Liver (tissue), 9 donors: ENCODE data around the gene GRB14. TPM values are rescaled to one million over a fixed set of nuclear protein-coding genes. Genes with fewer than 3 reads are reported as not detected.

Experiments used
- DNase-seq: peaks from one replicate; pipeline ENCODE4 v3.0.0-alpha.2; 2017; ENCODE audit warnings: low spot score
- H3K27ac ChIP-seq, 2 donors: one replicate each; pipeline ENCODE4 v1.7.0; 2013; ENCODE audit warnings: inconsistent platforms in 2 of 2, low read length in 2 of 2, control low read depth in 1 of 2, low read depth in 1 of 2, mild to moderate bottlenecking in 1 of 2
- H3K27me3 ChIP-seq, 4 donors: one replicate each; pipeline versions ENCODE4 v1.6.1 to v1.7.0; 2013; ENCODE audit warnings: low read length in 3 of 4, inconsistent platforms in 1 of 4, mild to moderate bottlenecking in 1 of 4, moderate library complexity in 1 of 4; ENCODE audit not compliant: control insufficient read depth in 4 of 4, insufficient read depth in 4 of 4
- H3K36me3 ChIP-seq, 4 donors: one replicate each; pipeline versions ENCODE4 v1.6.1 to v1.7.0; 2013; ENCODE audit warnings: low read length in 3 of 4, mild to moderate bottlenecking in 3 of 4, low read depth in 1 of 4, moderate library complexity in 1 of 4; ENCODE audit not compliant: control insufficient read depth in 4 of 4, insufficient read depth in 3 of 4
- H3K4me1 ChIP-seq, 4 donors: one replicate each; pipeline versions ENCODE4 v1.6.1 to v1.7.0; 2013; ENCODE audit warnings: low read length in 3 of 4, mild to moderate bottlenecking in 3 of 4, moderate library complexity in 1 of 4; ENCODE audit not compliant: control insufficient read depth in 4 of 4, insufficient read depth in 4 of 4
- H3K4me3 ChIP-seq, 3 donors: one replicate each; pipeline versions ENCODE4 v1.6.1 to v1.7.0; 2013; ENCODE audit warnings: low read length in 3 of 3, control low read depth in 1 of 3, low read depth in 1 of 3, mild to moderate bottlenecking in 1 of 3
- H3K9ac ChIP-seq, 2 donors: one replicate each; pipeline ENCODE4 v1.7.0; 2013; ENCODE audit warnings: low read length in 2 of 2, mild to moderate bottlenecking in 2 of 2, moderate library complexity in 2 of 2, control low read depth in 1 of 2, low read depth in 1 of 2
- H3K9me3 ChIP-seq, 4 donors: one replicate each; pipeline versions ENCODE4 v1.6.1 to v1.7.0; 2013; ENCODE audit warnings: low read length in 3 of 4; ENCODE audit not compliant: control insufficient read depth in 4 of 4
- ATF3 ChIP-seq: IDR thresholded peaks from 2 replicates; pipeline ENCODE4 v1.6.1; 2016; ENCODE audit warnings: antibody characterized with exemption
- CTCF ChIP-seq: fragments of 150-350 bp; IDR thresholded peaks from 2 replicates; pipeline ENCODE4 v1.5.1; 2017; ENCODE audit warnings: improper control_type of control experiment, low read depth, low read length; ENCODE audit not compliant: missing input control
- EGR1 ChIP-seq, 2 donors: IDR thresholded peaks; 2 replicates each; pipeline ENCODE4 v1.6.1; 2016 to 2018; ENCODE audit warnings: antibody characterized with exemption in 2 of 2, low read depth in 2 of 2
- FOXA1 ChIP-seq: IDR thresholded peaks from 2 replicates; pipeline ENCODE4 v1.6.1; 2016; ENCODE audit warnings: antibody characterized with exemption
- FOXA2 ChIP-seq: IDR thresholded peaks from 2 replicates; pipeline ENCODE4 v1.6.1; 2016; ENCODE audit warnings: antibody characterized with exemption
- GABPA ChIP-seq, 2 donors: IDR thresholded peaks in 1 of 2; conservative IDR thresholded peaks in 1 of 2; 2 replicates each; pipeline ENCODE4 v1.6.1; 2016; ENCODE audit warnings: antibody characterized with exemption in 2 of 2, mild to moderate bottlenecking in 1 of 2, moderate library complexity in 1 of 2
- HNF4A ChIP-seq, 2 donors: conservative IDR thresholded peaks; 2 replicates each; pipeline ENCODE4 v1.6.1; 2016; ENCODE audit warnings: antibody characterized with exemption in 2 of 2, mild to moderate bottlenecking in 2 of 2
- JUND ChIP-seq, 2 donors: IDR thresholded peaks; 2 replicates each; pipeline ENCODE4 v1.6.1; 2016; ENCODE audit warnings: antibody characterized with exemption in 2 of 2
- MAX ChIP-seq: IDR thresholded peaks from 2 replicates; pipeline ENCODE4 v1.6.1; 2016; ENCODE audit warnings: antibody characterized with exemption
- NR2F2 ChIP-seq: IDR thresholded peaks from 2 replicates; pipeline ENCODE4 v1.6.1; 2016; ENCODE audit warnings: antibody characterized with exemption
- RAD21 ChIP-seq, 2 donors: IDR thresholded peaks; 2 replicates each; pipeline ENCODE4 v1.6.1; 2016; ENCODE audit warnings: antibody characterized with exemption in 2 of 2, mild to moderate bottlenecking in 2 of 2
- RXRA ChIP-seq, 2 donors: IDR thresholded peaks; 2 replicates each; pipeline ENCODE4 v1.6.1; 2017 to 2018; ENCODE audit warnings: antibody characterized with exemption in 2 of 2, mild to moderate bottlenecking in 1 of 2
- SP1 ChIP-seq: IDR thresholded peaks from 2 replicates; pipeline ENCODE4 v1.6.1; 2018; ENCODE audit warnings: antibody characterized with exemption, mild to moderate bottlenecking
- TAF1 ChIP-seq: conservative IDR thresholded peaks from 2 replicates; pipeline ENCODE4 v1.6.1; 2016; ENCODE audit warnings: antibody characterized with exemption, mild to moderate bottlenecking
- YY1 ChIP-seq: IDR thresholded peaks from 2 replicates; pipeline ENCODE4 v1.6.1; 2016; ENCODE audit warnings: antibody characterized with exemption, mild to moderate bottlenecking
- ZBTB33 ChIP-seq: IDR thresholded peaks from 2 replicates; pipeline ENCODE4 v1.6.1; 2016; ENCODE audit warnings: antibody characterized with exemption
- WGBS: extraction: QIAGEN DNeasy Blood & Tissue Kit; methylation state at CpG from one replicate; pipeline ENCODE4 v1.1.7; 2013; 5-methylcytosine and 5-hydroxymethylcytosine counted together
- polyA plus RNA-seq, 2 donors: library from polyadenylated mRNA; stranded (reverse) in 1 of 2; unstranded in 1 of 2; fragments of 200-250 nt in 1 of 2; fragments of >200 nt in 1 of 2; fragmentation: Nextera tagmentation in 1 of 2; extraction: Ambion mirVana in 1 of 2; gene quantifications; one replicate each; pipeline versions ENCODE4 v1.2.1 to v1.2.3, GENCODE V29; 2013 to 2015
- total RNA-seq, 2 donors: library from RNA; depleted of rRNA; stranded (reverse); fragments of >200 nt; gene quantifications; one replicate each; pipeline ENCODE4 v1.2.3, GENCODE V29; 2014
- donor health status: healthy.
- donor health status: healthy.
- donor health status: healthy.
- donor health status: healthy.
- donor health status: healthy.

GRB14 gene
- total and polyA plus RNA-seq, 4 donors = 1.0 to 119 (median 33.0) TPM

- Histone ChIP-seq H3K4me1 (peaks cover 0 to 4% (median 2%) of the 10 kb centered on the region in 4 donors), H3K9ac (no peak overlapping the region), H3K27me3 (no peaks in the 10 kb centered on the region), H3K36me3 (no peaks in the 10 kb centered on the region), H3K4me3 (no peak overlapping the region), H3K27ac (no peak overlapping the region), H3K9me3 (no peaks in the 10 kb centered on the region)
- TF ChIP-seq RXRA (IDR thresholded peaks at IDR 0.05) = peak; percentile 28 to 64
- TF ChIP-seq RAD21 (IDR thresholded peaks at IDR 0.05) = peak; percentile 9 to 14
- peak; percentile 49 for TF ChIP-seq ATF3
- peak; percentile 78 for TF ChIP-seq FOXA2
- TF ChIP-seq CTCF = no peak
- peak; percentile 25 to 48 for TF ChIP-seq HNF4A (conservative IDR thresholded peaks at IDR 0.05)
- TF ChIP-seq SP1 = peak; percentile 30
- TF ChIP-seq ZBTB33 = peak; percentile 35
- TF ChIP-seq FOXA1 = peak; percentile 53
- no peak for TF ChIP-seq NR2F2
- peak; percentile 53 for TF ChIP-seq YY1
- TF ChIP-seq EGR1 (IDR thresholded peaks at IDR 0.05; ENCODE audit: low read depth in 2 of 2) = no peak
- TF ChIP-seq JUND (IDR thresholded peaks at IDR 0.05) = peak in 1 of 2 donors; percentile 34
- no peak for TF ChIP-seq GABPA (IDR thresholded peaks at IDR 0.05 in 1 of 2, conservative IDR thresholded peaks at IDR 0.05 in 1 of 2)
- DNase-seq = no peak
Observed at GRCh38 chr2:164661349-164661748, 40.1 kb upstream of the GRB14 start.

- Histone ChIP-seq H3K4me1 (peaks cover 0 to 3% (median under 1%) of the 10 kb centered on the region in 4 donors), H3K4me3 (no peak overlapping the region), H3K27ac (no peak overlapping the region), H3K27me3 (no peaks in the 10 kb centered on the region), H3K36me3 (no peaks in the 10 kb centered on the region), H3K9me3 (no peaks in the 10 kb centered on the region), H3K9ac (no peak overlapping the region)
- WGBS = 87% methylated on average over 2 of the region's 2 CpGs
- DNase-seq = no peak
- TF ChIP-seq CTCF (no peak), FOXA2 (no peak), RXRA (IDR thresholded peaks at IDR 0.05) (no peak), ZBTB33 (no peak), MAX (no peak), ATF3 (no peak), YY1 (no peak), RAD21 (IDR thresholded peaks at IDR 0.05) (no peak), NR2F2 (no peak), TAF1 (no peak), HNF4A (conservative IDR thresholded peaks at IDR 0.05) (no peak)
Observed at GRCh38 chr2:164657129-164657528, 35.8 kb upstream of the GRB14 start.
